Right ventricle myocardium inferior (tissue), 1 donor: ENCODE data around the gene SPTBN1. TPM values are rescaled to one million over a fixed set of nuclear protein-coding genes. Genes with fewer than 3 reads are reported as not detected.

Experiments
- ATAC-seq: fragments of 200-7000 bp; cut with Tn5 transposase; one replicate; pipeline ENCODE4 v1.9.1; 2020; ENCODE audit warnings: mild to moderate bottlenecking, moderate library complexity
- DNase-seq: peaks from one replicate; pipeline ENCODE4 v3.0.0; 2021; ENCODE audit errors: missing footprints
- intact Hi-C: fragments of 100-400 bp; cut with DNase I; formaldehyde crosslinking; loops from one replicate; pipeline ENCODE4 v1.11.0; 2022
- total RNA-seq: library from RNA; stranded (reverse); fragmentation: NEBNext Ultra II Directional; extraction: Animal tissue kit (Norgen Biotek cat#: 25700); gene quantifications from one replicate; pipeline ENCODE4 v1.2.1, GENCODE V29; 2021
- donor health status: DM: no; HTN: yes; CAD: no; lungs with severe emphysema.

The SPTBN1 gene
- total RNA-seq, 1 donor from 2014 or later: 439 TPM

DNA sequence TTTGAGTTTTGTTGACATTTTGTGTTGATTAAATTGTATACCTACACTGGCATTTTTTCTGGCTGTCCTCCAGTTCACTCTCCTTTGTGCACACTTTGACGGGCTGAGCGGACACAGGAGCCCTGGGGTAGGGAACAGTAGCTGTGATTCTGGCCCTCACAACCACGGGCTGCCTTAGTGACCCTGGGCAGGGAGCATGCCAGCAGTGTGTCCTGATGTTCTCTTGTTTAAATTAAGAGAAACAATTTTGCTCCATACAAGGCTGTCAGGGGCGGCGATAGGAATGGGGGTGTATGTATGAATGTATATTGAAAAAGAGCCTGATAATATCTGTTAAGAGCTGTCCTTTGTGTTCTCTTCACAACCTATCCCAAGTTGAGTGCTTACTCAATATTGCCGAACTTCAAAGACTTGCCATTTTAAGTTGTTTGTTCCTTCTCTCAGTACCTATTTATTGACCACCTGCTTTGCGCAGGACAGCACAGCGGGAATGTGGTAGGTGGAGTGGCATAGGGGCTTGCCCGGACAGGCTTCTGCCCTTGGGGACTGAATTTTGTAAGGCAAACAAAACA is 163.6 kb downstream of the SPTBN1 start:
- no peak for DNase-seq
- intact Hi-C loops: loop anchor here (5.0 kb wide), 1 partner anchor 142 kb away; no protein-coding TSS in a partner anchor
- peak; percentile 38 for ATAC-seq

DNA sequence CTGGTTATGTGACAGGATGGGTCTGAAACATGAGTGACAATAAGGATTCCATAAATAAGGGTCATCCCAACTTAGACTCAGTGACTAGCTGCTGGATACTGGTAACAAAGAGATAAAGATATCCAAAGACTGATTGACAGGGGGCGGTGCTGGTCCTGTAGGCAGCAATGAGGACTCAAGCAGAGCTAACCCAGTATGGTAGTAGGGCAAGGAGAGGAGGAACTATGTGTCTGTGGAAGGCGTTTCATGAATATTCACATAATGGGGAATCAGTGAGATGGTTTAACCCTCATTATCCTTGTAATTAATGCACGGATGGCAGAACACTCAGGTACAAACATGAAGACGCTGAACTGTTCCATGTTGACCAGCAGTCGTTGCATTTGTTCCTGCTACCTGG is 164.8 kb downstream of the SPTBN1 start:
- ATAC-seq (no peak), DNase-seq (no peak)
- intact Hi-C loops: no loop called here

DNA sequence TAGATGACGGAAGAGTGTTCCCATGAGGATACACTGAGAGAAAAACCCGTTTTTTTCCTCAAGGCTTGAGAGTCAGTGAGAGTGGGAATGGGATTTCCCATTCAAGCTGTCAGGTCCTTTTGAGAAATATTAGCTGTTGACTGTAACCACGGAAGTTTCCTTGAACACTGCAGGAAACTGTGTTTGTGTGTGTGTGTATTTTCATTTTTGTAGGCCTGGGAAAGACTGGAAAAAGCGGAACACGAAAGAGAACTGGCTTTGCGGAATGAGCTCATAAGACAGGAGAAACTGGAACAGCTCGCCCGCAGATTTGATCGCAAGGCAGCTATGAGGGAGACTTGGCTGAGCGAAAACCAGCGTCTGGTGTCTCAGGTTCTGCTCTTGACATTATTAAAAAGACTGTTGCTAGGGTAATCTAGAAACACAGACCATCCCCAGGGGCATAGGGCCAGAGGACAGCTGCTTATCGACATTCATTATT is 168.5 kb downstream of the SPTBN1 start:
- DNase-seq (no peak), ATAC-seq (peak; percentile 14)
- intact Hi-C loops: no loop called here

GRCh38 chr2:54626131-54626530 is 170.0 kb downstream of the SPTBN1 start:
- ATAC-seq: no peak
- DNase-seq: no peak

GRCh38 chr2:54626884-54627283 is 170.8 kb downstream of the SPTBN1 start:
- intact Hi-C loops: no loop called here
- DNase-seq: no peak
- ATAC-seq: no peak

More at GRCh38 chr2:54626131-54626530, 170.0 kb downstream of the SPTBN1 start:
- intact Hi-C loops: no loop called here

GRCh38 chr2:54627973-54628372 is 171.8 kb downstream of the SPTBN1 start:
- intact Hi-C loops: no loop called here
- ATAC-seq (no peak), DNase-seq (no peak)

DNA sequence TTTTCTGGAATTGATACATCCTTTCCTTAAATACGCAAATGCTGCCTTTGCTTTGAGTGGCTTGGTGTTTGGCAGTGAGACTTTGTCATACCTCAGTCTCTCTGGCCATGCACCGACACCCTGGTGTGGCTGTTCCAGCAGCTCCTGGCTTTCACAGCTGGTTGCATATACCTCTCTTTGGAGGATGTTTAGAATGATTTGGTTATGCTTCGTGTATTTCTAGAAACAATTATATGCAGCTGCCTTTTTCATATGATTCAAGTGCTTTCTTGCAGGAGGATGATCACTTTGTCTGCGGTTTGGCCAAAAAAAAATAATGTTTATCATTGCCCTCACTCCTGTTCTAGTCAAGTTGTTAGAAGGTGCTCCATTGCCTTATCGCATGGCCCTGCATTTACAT is 172.3 kb downstream of the SPTBN1 start:
- intact Hi-C loops: no loop called here
- no peak for DNase-seq
- no peak for ATAC-seq

- intact Hi-C loops: no loop called here
- DNase-seq (no peak), ATAC-seq (no peak)
Observed at GRCh38 chr2:54628957-54629356, 172.8 kb downstream of the SPTBN1 start.

GRCh38 chr2:54629390-54629789 is 173.3 kb downstream of the SPTBN1 start:
- ATAC-seq (no peak), DNase-seq (no peak)
- intact Hi-C loops: no loop called here

DNA sequence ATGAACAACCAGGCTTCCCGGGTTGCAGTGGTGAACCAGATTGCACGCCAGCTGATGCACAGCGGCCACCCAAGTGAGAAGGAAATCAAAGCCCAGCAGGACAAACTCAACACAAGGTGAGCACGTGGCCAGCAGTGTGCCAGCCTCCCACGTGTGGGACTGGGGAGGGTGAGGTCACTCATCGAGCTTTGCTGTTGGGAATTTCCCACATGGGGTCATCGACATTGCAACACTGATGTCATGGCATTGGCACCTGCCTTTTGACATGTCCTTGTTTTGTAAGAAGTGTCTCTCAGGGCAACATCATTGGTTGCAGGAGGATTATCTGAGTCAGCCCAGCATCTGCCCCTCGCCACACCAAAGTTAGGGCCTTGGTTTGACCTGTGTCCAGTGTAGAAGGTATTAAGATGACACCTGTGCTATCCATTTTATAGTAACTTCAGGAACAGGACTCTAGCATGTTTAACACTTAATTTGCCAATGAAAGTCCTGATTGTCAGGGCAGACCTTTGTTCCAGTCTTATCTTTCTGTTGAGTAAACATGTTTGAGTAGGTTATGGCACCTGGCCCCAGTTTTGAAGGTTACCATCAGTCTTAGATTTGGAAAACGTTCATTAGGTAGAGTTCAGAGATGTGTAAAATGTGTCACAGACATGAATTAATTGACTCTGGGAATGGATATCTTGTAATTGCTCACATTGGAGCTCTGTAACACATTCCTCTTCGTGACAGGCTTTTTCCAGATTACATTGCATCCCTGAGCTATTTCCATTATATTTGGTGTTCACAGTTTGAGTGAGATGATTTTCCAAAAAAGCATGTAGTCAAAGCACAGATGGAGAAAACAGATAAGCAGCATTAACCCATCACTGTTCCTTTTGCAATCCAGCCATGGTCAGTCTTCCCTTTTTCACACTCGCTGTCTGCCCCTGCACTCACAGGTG is 174.1 kb downstream of the SPTBN1 start:
- DNase-seq (no peak), ATAC-seq (peak; percentile 40)
- intact Hi-C loops: no loop called here

GRCh38 chr2:54630858-54631497 is 174.9 kb downstream of the SPTBN1 start:
- intact Hi-C loops: no loop called here
- no peak for DNase-seq

DNA sequence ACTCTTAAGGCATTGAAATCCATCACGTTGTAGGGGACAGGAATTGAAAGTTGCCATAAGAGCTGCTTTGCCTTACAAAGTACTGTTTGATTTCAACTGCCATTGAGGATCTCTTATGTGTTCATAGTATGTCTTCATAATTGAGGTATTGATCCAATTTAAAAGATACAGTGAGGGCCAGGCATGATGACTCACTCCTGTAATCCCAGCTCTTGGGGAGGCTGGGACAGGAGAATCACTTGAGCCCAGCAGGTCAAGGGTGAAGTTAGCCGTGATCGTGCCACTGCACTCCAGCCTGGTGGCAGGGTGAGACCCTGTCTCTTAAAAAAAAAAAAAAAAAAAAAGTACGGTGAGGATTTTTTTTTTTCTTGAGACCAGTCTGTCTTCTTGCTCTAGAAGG is 175.6 kb downstream of the SPTBN1 start:
- ATAC-seq (no peak), DNase-seq (no peak)
- intact Hi-C loops: no loop called here

More at GRCh38 chr2:54630858-54631497, 174.9 kb downstream of the SPTBN1 start:
- peak; percentile 30 for ATAC-seq

GRCh38 chr2:54632733-54633692 is 176.9 kb downstream of the SPTBN1 start:
- intact Hi-C loops: loop anchor here (1.0 kb wide), 1 partner anchor 19 kb away; no protein-coding TSS in a partner anchor
- DNase-seq (no peak), ATAC-seq (no peak)

DNA sequence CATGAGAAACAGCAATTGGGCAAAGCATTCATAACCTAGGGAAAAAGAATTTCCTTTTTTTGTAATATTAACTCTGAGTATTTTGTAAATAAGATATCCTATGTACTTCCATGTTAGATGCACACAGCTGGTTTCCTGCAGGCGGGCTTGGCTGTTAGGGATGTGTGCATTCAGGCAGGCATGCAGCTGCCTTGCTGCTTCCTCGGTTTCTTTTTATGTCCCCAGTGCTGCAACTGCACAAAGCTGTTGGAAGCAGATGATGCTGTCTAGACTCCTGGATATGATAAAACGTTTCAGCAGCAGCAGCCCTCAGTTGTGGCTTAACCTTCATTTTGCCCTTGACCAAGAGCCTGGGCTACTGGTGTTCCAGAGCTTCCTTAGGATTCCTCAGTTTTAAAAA is 177.9 kb downstream of the SPTBN1 start:
- DNase-seq (no peak), ATAC-seq (no peak)

GRCh38 chr2:54634564-54635511 is 178.7 kb downstream of the SPTBN1 start:
- DNase-seq: peak; percentile 70
- intact Hi-C loops: loop anchor here (5.0 kb wide), 2 partner anchors 33 to 178 kb away; partner anchors contain the start of gene SPTBN1
- ATAC-seq: peak; percentile 59

More for the DNA sequence above, 177.9 kb downstream of the SPTBN1 start:
- intact Hi-C loops: no loop called here

- peak; percentile 42 for ATAC-seq
- intact Hi-C loops: loop anchor here (5.0 kb wide), 2 partner anchors 33 to 178 kb away; partner anchors contain the start of gene SPTBN1
Observed at GRCh38 chr2:54635554-54636152, 179.5 kb downstream of the SPTBN1 start.

More at GRCh38 chr2:54635554-54636152, 179.5 kb downstream of the SPTBN1 start:
- DNase-seq: no peak
